Nephron progenitor cell (in vitro differentiated cells): ENCODE results near the gene ACSF3.

Experiments used
- DNase-seq: peaks from one replicate; pipeline ENCODE4 v3.0.0; 2021
- H3K27ac Mint-ChIP-seq: 2 replicates; pipeline ENCODE4 v1.8.0; 2021; ENCODE audit warnings: mild to moderate bottlenecking, moderate library complexity, mixed read lengths
- H3K27me3 Mint-ChIP-seq: 2 replicates; pipeline ENCODE4 v1.8.0; 2021; ENCODE audit warnings: mild to moderate bottlenecking, low read depth, mixed read lengths; ENCODE audit not compliant: poor library complexity
- H3K36me3 Mint-ChIP-seq: 2 replicates; pipeline ENCODE4 v1.8.0; 2021; ENCODE audit warnings: low read depth, mixed read lengths
- H3K4me1 Mint-ChIP-seq: 2 replicates; pipeline ENCODE4 v1.8.0; 2021; ENCODE audit warnings: mixed read lengths
- H3K4me3 Mint-ChIP-seq: 2 replicates; pipeline ENCODE4 v1.8.0; 2021; ENCODE audit warnings: mild to moderate bottlenecking, moderate library complexity, mixed read lengths
- H3K9me3 Mint-ChIP-seq: 2 replicates; pipeline ENCODE4 v1.8.0; 2021; ENCODE audit warnings: mild to moderate bottlenecking, moderate library complexity, mixed read lengths
- CTCF ChIP-seq: fragments of 200-600 bp; sonication (generic); IDR thresholded peaks from 2 replicates; pipeline ENCODE4 v1.5.0; 2021; ENCODE audit warnings: antibody characterized with exemption

The ACSF3 gene

GRCh38 chr16:89112377-89113151 is 18.9 kb downstream of the ACSF3 start:
- Mint-ChIP-seq H3K4me1 (peaks cover under 1% of the 10 kb centered on the region), H3K36me3 (peaks cover 27% of the 10 kb centered on the region), H3K9me3 (no peaks in the 10 kb centered on the region), H3K27me3 (no peaks in the 10 kb centered on the region), H3K4me3 (no peak overlapping the region), H3K27ac (no peak overlapping the region)
- TF ChIP-seq CTCF, result no peak
- no peak for DNase-seq

GRCh38 chr16:89113152-89113547 is 19.5 kb downstream of the ACSF3 start:
- Mint-ChIP-seq H3K27me3 (no peaks in the 10 kb centered on the region), H3K9me3 (no peaks in the 10 kb centered on the region), H3K36me3 (peaks cover 25% of the 10 kb centered on the region), H3K27ac (no peak overlapping the region), H3K4me3 (no peak overlapping the region), H3K4me1 (no peaks in the 10 kb centered on the region)
- no peak for TF ChIP-seq CTCF
- DNase-seq, result no peak

- no peaks in the 10 kb centered on the region for H3K9me3 Mint-ChIP-seq
- no peak overlapping the region for H3K4me3 Mint-ChIP-seq
- no peaks in the 10 kb centered on the region for H3K27me3 Mint-ChIP-seq
- peaks cover 24% of the 10 kb centered on the region for H3K36me3 Mint-ChIP-seq
- no peaks in the 10 kb centered on the region for H3K4me1 Mint-ChIP-seq
- no peak overlapping the region for H3K27ac Mint-ChIP-seq
- no peak for TF ChIP-seq CTCF
- DNase-seq, result no peak
These were observed 20.0 kb downstream of the ACSF3 start for GRCh38 chr16:89113661-89114060.

GRCh38 chr16:89114159-89114981 is 20.7 kb downstream of the ACSF3 start:
- Mint-ChIP-seq H3K4me3 (no peak overlapping the region), H3K27me3 (no peaks in the 10 kb centered on the region), H3K36me3 (peaks cover 21% of the 10 kb centered on the region), H3K4me1 (no peaks in the 10 kb centered on the region), H3K9me3 (no peaks in the 10 kb centered on the region), H3K27ac (no peak overlapping the region)
- DNase-seq, result no peak
- TF ChIP-seq CTCF, result no peak

GRCh38 chr16:89115216-89115861 is 21.7 kb downstream of the ACSF3 start:
- no peak overlapping the region for H3K27ac Mint-ChIP-seq
- TF ChIP-seq CTCF, result no peak
- no peaks in the 10 kb centered on the region for H3K27me3 Mint-ChIP-seq
- H3K9me3 Mint-ChIP-seq, result no peaks in the 10 kb centered on the region
- peaks cover 21% of the 10 kb centered on the region for H3K36me3 Mint-ChIP-seq
- no peaks in the 10 kb centered on the region for H3K4me1 Mint-ChIP-seq
- no peak for DNase-seq
- no peak overlapping the region for H3K4me3 Mint-ChIP-seq
